DMS53 (cell line): ENCODE results near the gene ZBTB46.
A peak's percentile ranks its signal among the peaks of the same experiment; 100 is the strongest.

Experiments
- DNase-seq: peaks from one replicate; lab custom pipeline; 2025; lab: John Stamatoyannopoulos, UW

Gene ZBTB46

GRCh38 chr20:63766695-63767426 is 64.2 kb downstream of the ZBTB46 start:
- no peak for DNase-seq

- no peak for DNase-seq
Observed at GRCh38 chr20:63765902-63766301, 65.2 kb downstream of the ZBTB46 start.

- DNase-seq: no peak
Observed at GRCh38 chr20:63765082-63765873, 65.8 kb downstream of the ZBTB46 start.

- DNase-seq: no peak
Observed at GRCh38 chr20:63759377-63759901, 71.6 kb downstream of the ZBTB46 start.

GRCh38 chr20:63758152-63758551 is 72.9 kb downstream of the ZBTB46 start:
- DNase-seq: no peak

- no peak for DNase-seq
Observed at GRCh38 chr20:63756648-63756991, 74.4 kb downstream of the ZBTB46 start.

GRCh38 chr20:63755933-63756647 is 75.0 kb downstream of the ZBTB46 start:
- no peak for DNase-seq

GRCh38 chr20:63754008-63754407 is 77.1 kb downstream of the ZBTB46 start:
- no peak for DNase-seq

- DNase-seq: no peak
Observed at GRCh38 chr20:63753381-63753780, 77.7 kb downstream of the ZBTB46 start.

- peak; percentile 58 for DNase-seq
Observed at GRCh38 chr20:63752411-63753101, 78.5 kb downstream of the ZBTB46 start.

- peak; percentile 64 for DNase-seq
Observed at GRCh38 chr20:63751471-63752271, 79.4 kb downstream of the ZBTB46 start.

GRCh38 chr20:63750807-63751470 is 80.1 kb downstream of the ZBTB46 start:
- peak; percentile 53 for DNase-seq

GRCh38 chr20:63749597-63750508 is 81.2 kb downstream of the ZBTB46 start:
- no peak for DNase-seq

- DNase-seq: no peak
Observed at GRCh38 chr20:63748934-63749270, 82.2 kb downstream of the ZBTB46 start.

GRCh38 chr20:63748070-63748933 is 82.8 kb downstream of the ZBTB46 start:
- DNase-seq: no peak

- no peak for DNase-seq
Observed at GRCh38 chr20:63747622-63748069, 83.4 kb downstream of the ZBTB46 start.

GRCh38 chr20:63746751-63747315 is 84.2 kb downstream of the ZBTB46 start:
- no peak for DNase-seq
